GM12872 (cell line): ENCODE measurements around the gene TBXAS1.

Source experiments
- TF ChIP-seq, protein P1 (sequence below): IDR thresholded peaks from 3 replicates; pipeline ENCODE4 v1.5.1; 2011; ENCODE audit warnings: low read depth, mild to moderate bottlenecking, low read length, moderate library complexity; ENCODE audit not compliant: insufficient read depth

The TBXAS1 gene

DNA sequence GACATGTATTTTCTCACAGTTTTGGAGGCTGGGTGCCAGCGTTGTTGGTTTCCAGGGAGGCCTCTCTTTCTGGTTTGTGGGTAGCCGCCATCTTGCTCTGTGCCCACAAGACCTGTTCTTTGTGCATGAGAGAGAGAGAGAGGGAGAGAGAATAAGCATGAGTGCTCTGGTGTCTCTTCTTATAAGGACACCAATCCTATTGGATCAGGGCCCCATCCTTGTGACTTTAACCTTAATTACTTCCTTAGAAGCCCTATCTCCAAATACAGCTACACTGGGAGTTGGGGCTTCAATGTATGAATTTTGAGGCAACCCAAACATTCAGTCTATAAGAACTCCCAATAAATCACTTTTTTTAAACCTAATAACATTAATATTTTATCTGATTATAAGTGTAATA, 119.1 kb downstream of the TBXAS1 start:
- TF ChIP-seq, protein P1, sequence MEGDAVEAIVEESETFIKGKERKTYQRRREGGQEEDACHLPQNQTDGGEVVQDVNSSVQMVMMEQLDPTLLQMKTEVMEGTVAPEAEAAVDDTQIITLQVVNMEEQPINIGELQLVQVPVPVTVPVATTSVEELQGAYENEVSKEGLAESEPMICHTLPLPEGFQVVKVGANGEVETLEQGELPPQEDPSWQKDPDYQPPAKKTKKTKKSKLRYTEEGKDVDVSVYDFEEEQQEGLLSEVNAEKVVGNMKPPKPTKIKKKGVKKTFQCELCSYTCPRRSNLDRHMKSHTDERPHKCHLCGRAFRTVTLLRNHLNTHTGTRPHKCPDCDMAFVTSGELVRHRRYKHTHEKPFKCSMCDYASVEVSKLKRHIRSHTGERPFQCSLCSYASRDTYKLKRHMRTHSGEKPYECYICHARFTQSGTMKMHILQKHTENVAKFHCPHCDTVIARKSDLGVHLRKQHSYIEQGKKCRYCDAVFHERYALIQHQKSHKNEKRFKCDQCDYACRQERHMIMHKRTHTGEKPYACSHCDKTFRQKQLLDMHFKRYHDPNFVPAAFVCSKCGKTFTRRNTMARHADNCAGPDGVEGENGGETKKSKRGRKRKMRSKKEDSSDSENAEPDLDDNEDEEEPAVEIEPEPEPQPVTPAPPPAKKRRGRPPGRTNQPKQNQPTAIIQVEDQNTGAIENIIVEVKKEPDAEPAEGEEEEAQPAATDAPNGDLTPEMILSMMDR, result no peak

DNA sequence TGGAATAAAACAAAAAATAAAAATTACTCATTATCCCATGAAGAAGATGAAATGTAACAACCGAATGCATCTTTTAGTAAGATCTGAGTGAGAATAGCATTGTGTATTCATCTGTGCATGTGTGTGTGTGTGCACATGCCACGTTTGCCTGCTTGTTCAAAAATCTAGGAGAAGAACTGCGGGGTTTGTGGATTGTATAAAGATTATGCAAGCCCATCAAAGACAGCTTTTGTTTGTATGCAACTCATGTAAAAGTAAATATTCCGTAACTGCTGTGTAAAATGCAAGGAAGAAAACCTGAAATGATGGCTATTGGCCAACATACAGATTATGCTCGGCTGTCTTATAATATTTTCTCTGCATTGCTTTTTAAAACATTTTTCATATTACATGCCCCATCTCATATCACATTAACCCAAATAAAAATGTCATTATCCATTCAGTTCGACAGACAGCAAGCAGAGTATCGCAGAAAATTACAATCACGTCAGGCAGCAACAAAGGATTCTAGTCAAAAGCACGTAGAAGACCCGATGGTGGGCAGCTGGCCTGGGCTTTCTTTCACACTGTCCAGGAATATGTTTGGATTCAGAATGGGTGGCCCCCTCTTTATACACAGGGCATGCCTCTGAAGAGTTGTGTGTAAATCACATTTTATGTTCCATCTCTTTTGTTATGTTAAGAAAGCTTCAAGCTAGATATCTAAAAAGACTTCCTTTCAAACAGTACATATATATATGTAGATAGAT, 119.7 kb downstream of the TBXAS1 start:
- TF ChIP-seq, protein P1, result no peak

DNA sequence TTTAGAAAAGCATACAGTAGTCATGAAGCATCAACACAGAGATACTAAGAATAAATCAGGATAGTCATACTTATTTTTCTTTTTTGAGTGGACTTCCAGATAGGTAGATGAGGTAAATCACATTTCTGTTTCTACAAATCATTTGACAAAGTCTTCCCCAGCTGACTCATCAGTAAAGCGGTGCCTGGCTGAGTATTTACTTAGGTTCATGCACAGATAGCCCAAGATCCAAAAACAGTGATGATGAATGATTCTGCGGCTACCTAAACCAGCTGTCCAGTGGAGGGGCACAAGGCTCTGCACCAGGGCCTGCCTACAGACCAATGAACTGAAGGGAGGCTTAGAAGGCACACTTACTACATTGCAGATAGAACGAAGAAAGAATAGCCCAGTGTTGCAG, 120.6 kb downstream of the TBXAS1 start:
- TF ChIP-seq, protein P1, result no peak

DNA sequence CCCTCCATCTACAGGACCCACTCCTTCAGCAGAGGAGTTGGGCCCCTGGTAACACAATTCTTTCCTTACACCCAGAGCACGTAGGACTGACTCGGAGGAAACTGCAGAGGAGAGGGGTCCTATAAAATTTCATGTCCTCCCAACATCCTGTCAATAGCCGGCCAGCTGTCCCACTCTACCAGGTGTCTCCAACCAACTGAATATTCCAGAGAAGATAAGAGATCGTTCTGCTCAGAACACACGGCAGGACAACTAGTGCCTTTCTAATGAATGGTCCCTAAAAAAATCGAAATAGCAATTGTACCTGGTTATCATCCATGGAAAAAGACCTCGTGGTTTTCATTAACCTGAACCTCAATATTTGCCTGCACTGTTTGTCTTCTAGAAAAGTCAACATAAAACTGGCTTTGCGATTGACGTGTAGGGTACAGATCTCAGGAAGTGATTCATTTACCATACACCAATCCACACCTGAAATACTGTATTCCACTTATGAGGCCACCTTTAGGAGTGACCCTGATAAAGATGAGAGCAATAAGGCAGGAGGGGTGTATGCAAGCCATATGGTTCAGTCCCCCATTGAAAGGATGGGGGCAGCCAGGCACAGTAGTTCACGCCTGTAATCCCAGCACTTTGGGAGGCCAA, 121.9 kb downstream of the TBXAS1 start:
- TF ChIP-seq, protein P1, result no peak

DNA sequence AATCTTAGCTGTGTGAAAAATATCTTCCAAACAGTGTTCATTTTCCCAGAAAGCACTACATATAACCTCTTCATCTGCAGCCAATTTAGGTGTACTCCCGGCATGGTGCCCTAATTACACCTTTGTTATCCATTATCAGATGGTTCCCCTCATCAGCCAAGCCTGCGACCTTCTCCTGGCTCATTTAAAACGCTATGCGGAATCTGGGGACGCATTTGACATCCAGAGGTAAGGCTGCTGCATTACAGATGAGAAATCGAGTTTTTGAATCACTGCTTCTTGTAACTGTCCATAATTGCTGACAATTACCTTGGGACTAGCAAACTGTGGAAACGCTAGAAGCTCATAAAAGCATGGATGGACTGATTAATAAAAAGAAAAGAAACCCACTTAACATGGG, 124.2 kb downstream of the TBXAS1 start:
- TF ChIP-seq, protein P1, result no peak

DNA sequence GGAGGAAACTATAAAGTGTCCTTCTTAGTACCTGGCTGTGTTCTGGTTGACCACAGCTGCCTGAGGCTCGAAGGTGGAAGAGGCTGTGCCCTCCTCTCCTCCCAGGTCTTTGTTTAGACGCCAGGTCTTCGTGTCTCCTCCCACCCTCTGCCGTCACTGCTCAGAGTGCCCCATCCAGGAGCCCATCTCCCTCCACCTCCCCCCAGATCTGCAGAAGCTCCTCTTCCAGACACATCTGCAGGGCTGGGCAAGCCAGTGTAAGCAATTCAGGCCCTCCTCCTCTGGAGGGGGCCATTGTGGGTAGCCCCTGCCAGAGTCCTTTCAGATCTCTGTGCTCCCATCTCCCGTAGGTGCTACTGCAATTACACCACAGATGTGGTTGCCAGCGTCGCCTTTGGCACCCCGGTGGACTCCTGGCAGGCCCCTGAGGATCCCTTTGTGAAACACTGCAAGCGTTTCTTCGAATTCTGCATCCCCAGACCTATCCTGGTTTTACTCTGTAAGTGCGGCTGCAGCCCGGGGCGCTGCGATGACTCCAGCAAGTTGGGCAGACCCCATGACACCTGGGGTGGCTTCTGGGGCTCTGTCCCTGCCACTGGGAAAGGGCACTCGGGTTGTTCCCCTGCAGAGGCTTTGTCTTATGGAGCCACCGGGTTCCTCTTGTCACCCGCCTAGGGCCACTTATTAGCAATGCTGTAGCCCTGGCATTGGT, 126.2 kb downstream of the TBXAS1 start:
- TF ChIP-seq, protein P1, result no peak

DNA sequence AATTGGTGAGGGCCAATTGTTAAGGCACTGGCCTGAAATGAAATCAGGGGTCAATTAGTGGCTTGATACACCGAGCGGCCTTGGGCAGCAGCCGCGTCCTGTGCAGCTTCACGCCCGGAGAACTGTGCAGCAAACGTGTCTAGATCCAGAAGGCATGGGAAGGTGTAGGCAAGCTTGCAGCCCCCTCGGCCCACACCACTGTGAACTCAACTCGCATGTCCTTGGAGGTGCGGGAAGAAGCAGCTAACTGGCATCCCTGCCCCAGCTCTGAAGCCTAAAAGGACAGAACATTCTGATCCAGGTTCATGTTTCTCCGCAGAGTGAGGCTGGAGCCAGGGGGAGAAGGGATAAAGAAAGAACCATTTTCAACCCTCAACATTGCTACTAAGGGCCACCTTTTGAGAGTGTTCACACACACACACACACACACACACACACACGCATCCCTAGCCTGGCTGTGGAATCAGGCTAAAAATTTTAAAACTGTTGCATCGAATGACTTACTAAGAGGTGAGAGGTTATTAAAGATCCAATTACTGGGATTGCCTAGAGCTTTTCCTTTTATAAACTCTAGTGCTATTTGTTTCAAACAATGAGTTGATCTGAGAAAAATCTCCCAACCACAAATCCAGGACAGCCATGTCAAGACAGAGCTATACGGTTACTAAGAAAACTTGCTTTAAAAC, 129.7 kb downstream of the TBXAS1 start:
- TF ChIP-seq, protein P1, result no peak
